Kidney epithelial cell (primary cell): ENCODE measurements around the gene VGLL4. TPM values are rescaled to one million over a fixed set of nuclear protein-coding genes. Genes with fewer than 3 reads are reported as not detected.

Experiments used
- DNase-seq: peaks from one replicate; pipeline ENCODE4 v3.0.0-alpha.2; 2010; ENCODE audit warnings: low read depth
- H3K27me3 ChIP-seq: 2 replicates; pipeline ENCODE4 v1.6.0; 2011; ENCODE audit warnings: low read length; ENCODE audit not compliant: control insufficient read depth, insufficient read depth
- H3K36me3 ChIP-seq: 2 replicates; pipeline ENCODE4 v1.5.1; 2011; ENCODE audit warnings: low read length; ENCODE audit not compliant: control insufficient read depth, insufficient read depth
- H3K4me3 ChIP-seq: 2 replicates; pipeline ENCODE4 v1.5.1; 2011; ENCODE audit warnings: low read depth, mild to moderate bottlenecking, control low read depth, low read length
- total RNA-seq: library from RNA; depleted of rRNA; stranded (reverse); fragments of >200 nt; gene quantifications from 2 replicates; pipeline ENCODE4 v1.2.3, GENCODE V29; 2015
- TF ChIP-seq, protein P1 (sequence below): IDR thresholded peaks from 2 replicates; pipeline ENCODE4 v1.5.1; 2011; ENCODE audit warnings: mild to moderate bottlenecking, moderate library complexity, low read length, control low read depth, inconsistent platforms; ENCODE audit not compliant: insufficient read depth, poor library complexity, severe bottlenecking

VGLL4 gene
- total RNA-seq, 1 donor from 2014 or later, result 96.3 TPM

DNA sequence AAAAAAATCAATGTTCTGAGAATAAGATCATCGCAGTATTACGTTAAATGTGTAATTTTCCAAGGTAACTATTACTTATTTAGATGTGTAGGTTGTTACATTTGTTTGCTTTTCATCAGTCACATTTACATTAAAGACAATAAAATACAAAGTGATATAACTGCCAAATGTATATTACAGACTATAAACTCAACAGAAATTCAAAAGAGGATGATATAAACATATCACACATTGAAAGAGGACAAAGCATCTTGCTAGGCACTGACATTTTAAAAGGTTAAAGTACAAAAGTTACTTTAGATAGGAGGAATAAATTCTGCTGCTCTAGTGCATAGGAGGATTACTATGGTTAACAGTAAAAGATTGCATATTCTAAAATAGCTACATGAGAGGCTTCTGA is 16.1 kb downstream of the VGLL4 start:
- TF ChIP-seq, protein P1, sequence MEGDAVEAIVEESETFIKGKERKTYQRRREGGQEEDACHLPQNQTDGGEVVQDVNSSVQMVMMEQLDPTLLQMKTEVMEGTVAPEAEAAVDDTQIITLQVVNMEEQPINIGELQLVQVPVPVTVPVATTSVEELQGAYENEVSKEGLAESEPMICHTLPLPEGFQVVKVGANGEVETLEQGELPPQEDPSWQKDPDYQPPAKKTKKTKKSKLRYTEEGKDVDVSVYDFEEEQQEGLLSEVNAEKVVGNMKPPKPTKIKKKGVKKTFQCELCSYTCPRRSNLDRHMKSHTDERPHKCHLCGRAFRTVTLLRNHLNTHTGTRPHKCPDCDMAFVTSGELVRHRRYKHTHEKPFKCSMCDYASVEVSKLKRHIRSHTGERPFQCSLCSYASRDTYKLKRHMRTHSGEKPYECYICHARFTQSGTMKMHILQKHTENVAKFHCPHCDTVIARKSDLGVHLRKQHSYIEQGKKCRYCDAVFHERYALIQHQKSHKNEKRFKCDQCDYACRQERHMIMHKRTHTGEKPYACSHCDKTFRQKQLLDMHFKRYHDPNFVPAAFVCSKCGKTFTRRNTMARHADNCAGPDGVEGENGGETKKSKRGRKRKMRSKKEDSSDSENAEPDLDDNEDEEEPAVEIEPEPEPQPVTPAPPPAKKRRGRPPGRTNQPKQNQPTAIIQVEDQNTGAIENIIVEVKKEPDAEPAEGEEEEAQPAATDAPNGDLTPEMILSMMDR, result no peak
- Histone ChIP-seq H3K36me3 (no peaks in the 10 kb centered on the region), H3K4me3 (no peak overlapping the region), H3K27me3 (no peaks in the 10 kb centered on the region)
- no peak for DNase-seq

DNA sequence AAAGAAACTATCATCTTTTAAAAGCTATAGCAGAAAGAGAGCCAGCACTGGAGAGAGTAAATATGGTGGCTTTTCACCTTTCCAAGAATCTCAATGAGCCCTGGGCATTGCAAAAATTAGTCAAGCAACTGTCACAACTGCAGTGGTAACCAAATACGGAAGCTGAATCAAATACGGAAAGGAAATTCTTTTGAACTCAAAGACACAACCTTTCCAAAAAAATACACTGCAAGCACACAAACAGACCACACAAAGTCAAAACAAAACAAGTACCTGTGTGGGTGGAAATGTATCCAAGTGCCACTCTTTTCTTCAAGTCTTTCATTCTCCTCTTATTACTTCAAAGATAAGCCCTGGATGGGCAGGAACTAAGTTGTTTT is 17.6 kb downstream of the VGLL4 start:
- no peak overlapping the region for H3K4me3 ChIP-seq
- no peaks in the 10 kb centered on the region for H3K36me3 ChIP-seq
- TF ChIP-seq, protein P1, result no peak
- DNase-seq, result no peak
- no peaks in the 10 kb centered on the region for H3K27me3 ChIP-seq

DNA sequence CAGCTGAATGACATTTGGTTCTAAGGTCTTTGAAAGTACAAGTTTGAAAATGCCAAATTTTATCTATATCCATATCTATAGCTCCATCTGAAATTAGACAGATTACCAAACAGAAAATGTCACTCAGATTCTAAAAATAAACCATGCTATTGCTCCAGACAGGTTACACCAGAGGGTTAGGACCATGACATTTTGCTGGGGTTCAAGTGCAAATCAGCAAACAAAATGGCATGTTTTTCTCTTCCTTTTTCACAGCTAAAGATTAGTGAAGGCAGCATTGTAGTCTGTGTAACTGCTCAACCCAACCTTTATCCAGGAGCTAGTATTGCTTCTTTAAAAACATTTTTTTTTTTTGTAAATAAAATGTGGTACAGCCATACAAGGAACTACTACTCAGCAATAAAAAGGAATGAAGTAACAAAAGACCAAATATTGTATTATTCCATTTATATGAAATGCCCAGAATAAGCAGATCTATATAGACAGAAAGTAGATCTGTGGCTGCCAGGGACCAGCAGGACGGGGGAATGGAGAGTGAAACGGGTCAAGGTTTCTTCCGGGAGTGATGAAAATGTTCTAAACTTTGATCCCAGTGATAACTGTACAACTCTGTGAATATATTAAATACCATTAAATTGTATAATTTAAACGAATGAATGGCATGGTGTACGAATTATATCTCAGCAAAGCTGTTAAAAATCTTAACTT is 18.2 kb downstream of the VGLL4 start:
- no peak for DNase-seq
- TF ChIP-seq, protein P1, result no peak
- Histone ChIP-seq H3K4me3 (no peak overlapping the region), H3K27me3 (no peaks in the 10 kb centered on the region), H3K36me3 (no peaks in the 10 kb centered on the region)

DNA sequence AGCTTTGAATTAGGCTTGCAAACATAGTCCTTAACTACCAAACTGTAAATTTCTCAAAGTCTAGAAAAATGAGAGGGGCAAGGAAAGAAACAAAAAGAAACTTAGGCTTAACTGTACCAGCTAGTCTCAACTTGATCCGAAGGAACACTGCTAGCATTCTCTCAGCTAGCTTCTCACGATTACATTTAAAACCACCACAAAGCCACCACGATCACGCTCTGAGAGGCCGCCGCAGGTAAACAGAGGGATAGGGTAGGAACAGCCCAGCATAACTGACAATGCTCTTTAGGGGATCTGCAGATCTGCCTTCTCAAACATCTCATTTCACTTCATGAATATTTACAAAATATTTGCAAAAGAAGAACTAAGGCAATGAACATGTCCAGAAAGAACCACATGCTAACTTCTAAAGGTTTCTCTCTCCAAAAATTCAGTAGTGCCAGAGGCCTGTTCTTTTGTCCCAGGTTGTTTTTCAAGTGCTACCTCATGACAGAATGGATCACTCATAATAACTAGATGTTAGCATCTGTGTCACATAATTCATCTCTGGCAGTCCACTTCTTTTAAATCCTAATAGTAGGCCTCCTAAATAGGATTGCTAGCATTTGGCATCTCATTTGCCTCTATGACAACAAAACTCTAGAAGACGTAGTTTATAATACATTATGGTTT is 18.9 kb downstream of the VGLL4 start:
- Histone ChIP-seq H3K4me3 (no peak overlapping the region), H3K27me3 (no peaks in the 10 kb centered on the region), H3K36me3 (no peaks in the 10 kb centered on the region)
- DNase-seq, result no peak
- TF ChIP-seq, protein P1, result no peak

DNA sequence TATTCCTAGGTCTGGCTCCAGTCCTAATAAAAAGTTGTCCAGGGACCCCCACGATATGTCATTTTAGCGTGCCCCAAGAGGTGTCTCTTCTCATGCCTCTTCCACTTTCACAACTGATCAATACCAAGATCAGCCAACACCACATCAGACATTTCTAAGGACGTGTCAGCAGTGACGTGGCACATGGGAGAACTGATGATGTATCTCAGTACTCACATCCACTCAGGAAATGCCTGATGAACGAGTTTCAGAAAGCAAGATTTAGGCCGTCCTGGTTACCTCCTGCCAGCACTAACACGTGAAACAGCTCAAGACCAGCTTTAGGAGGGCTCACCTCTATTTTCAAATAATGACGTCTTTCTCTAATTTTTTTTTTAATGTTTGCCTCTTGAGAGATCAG is 19.6 kb downstream of the VGLL4 start:
- no peak for DNase-seq
- TF ChIP-seq, protein P1, result no peak

More for the DNA sequence above, 19.6 kb downstream of the VGLL4 start:
- H3K27me3 ChIP-seq, result no peaks in the 10 kb centered on the region
- no peaks in the 10 kb centered on the region for H3K36me3 ChIP-seq
- no peak overlapping the region for H3K4me3 ChIP-seq
